ENCODE results near the gene WIPI1. TPM values are rescaled to one million over a fixed set of nuclear protein-coding genes. Genes with fewer than 3 reads are reported as not detected.

WIPI1 gene
- total RNA-seq, 1 experiment from 2014 or later: 21.8 TPM

- DNase-seq: no peak
- peaks cover 2% of the 10 kb centered on the region for H3K36me3 ChIP-seq (ENCODE audit: control insufficient read depth, insufficient read depth, low read length)
- Mint-ChIP-seq H3K36me3 (ENCODE audit: insufficient read depth, unreplicated experiment) (peaks cover 15% of the 10 kb centered on the region), H3K4me3 (ENCODE audit: unreplicated experiment) (no peak overlapping the region), H3K4me1 (ENCODE audit: low read depth, unreplicated experiment) (peaks cover 12% of the 10 kb centered on the region), H3K27ac (ENCODE audit: unreplicated experiment) (peak overlapping the region; percentile 90), H3K27me3 (ENCODE audit: insufficient read depth, unreplicated experiment) (no peaks in the 10 kb centered on the region), H3K9me3 (ENCODE audit: unreplicated experiment) (no peaks in the 10 kb centered on the region)
- no peaks in the 10 kb centered on the region for H3K9me3 ChIP-seq
- no peak overlapping the region for H3K4me3 ChIP-seq (ENCODE audit: low read depth, low read length)
- ChIA-PET POLR2A (no interaction called here), CTCF (no interaction called here)
- peaks cover 25% of the 10 kb centered on the region for H3K4me1 ChIP-seq
- no peaks in the 10 kb centered on the region for H3K27me3 ChIP-seq (replicated peaks; ENCODE audit: control insufficient read depth, insufficient read depth, low read length)
- no TSS peak for BruUV-seq (replicated peaks)
- no peak for TF ChIP-seq CTCF (IDR thresholded peaks at IDR 0.05; ENCODE audit: insufficient read depth in 1 of 2, low read depth in 1 of 2, low read length in 1 of 2, severe bottlenecking in 1 of 2, unreplicated experiment in 1 of 2)
- intact Hi-C loops (cut with micrococcal nuclease; ENCODE audit: unreplicated experiment): loop anchor here (1.0 kb wide), 1 partner anchor 10 kb away; no protein-coding TSS in a partner anchor
These were observed 6.5 kb downstream of the WIPI1 start for GRCh38 chr17:68450801-68451200.

GRCh38 chr17:68450391-68450790 lies 6.9 kb downstream of the WIPI1 start:
- Mint-ChIP-seq H3K9me3 (ENCODE audit: unreplicated experiment) (no peaks in the 10 kb centered on the region), H3K27ac (ENCODE audit: unreplicated experiment) (peak overlapping the region; percentile 90), H3K4me1 (ENCODE audit: low read depth, unreplicated experiment) (peaks cover 12% of the 10 kb centered on the region), H3K4me3 (ENCODE audit: unreplicated experiment) (no peak overlapping the region), H3K27me3 (ENCODE audit: insufficient read depth, unreplicated experiment) (no peaks in the 10 kb centered on the region), H3K36me3 (ENCODE audit: insufficient read depth, unreplicated experiment) (peaks cover 15% of the 10 kb centered on the region)
- ChIA-PET CTCF (interaction anchor here (0.6 kb wide), 1 partner anchor 180 kb away, joined by 5 read pairs; no protein-coding TSS in a partner anchor), POLR2A (no interaction called here)
- Histone ChIP-seq H3K4me3 (ENCODE audit: low read depth, low read length) (no peak overlapping the region), H3K36me3 (ENCODE audit: control insufficient read depth, insufficient read depth, low read length) (peaks cover 2% of the 10 kb centered on the region), H3K27me3 (replicated peaks; ENCODE audit: control insufficient read depth, insufficient read depth, low read length) (no peaks in the 10 kb centered on the region), H3K9me3 (no peaks in the 10 kb centered on the region), H3K4me1 (peaks cover 24% of the 10 kb centered on the region)
- intact Hi-C loops (cut with micrococcal nuclease; ENCODE audit: unreplicated experiment): no loop called here
- no TSS peak for BruUV-seq (replicated peaks)
- DNase-seq: no peak
- TF ChIP-seq CTCF (IDR thresholded peaks at IDR 0.05; ENCODE audit: insufficient read depth in 1 of 2, low read depth in 1 of 2, low read length in 1 of 2, severe bottlenecking in 1 of 2, unreplicated experiment in 1 of 2): no peak

GRCh38 chr17:68449021-68449739 lies 8.1 kb downstream of the WIPI1 start:
- ChIA-PET CTCF (no interaction called here), POLR2A (no interaction called here)
- Mint-ChIP-seq H3K27ac (ENCODE audit: unreplicated experiment) (no peak overlapping the region), H3K4me3 (ENCODE audit: unreplicated experiment) (no peak overlapping the region), H3K36me3 (ENCODE audit: insufficient read depth, unreplicated experiment) (peaks cover 15% of the 10 kb centered on the region), H3K9me3 (ENCODE audit: unreplicated experiment) (no peaks in the 10 kb centered on the region), H3K4me1 (ENCODE audit: low read depth, unreplicated experiment) (peaks cover 12% of the 10 kb centered on the region), H3K27me3 (ENCODE audit: insufficient read depth, unreplicated experiment) (no peaks in the 10 kb centered on the region)
- intact Hi-C loops (cut with micrococcal nuclease; ENCODE audit: unreplicated experiment): no loop called here
- Histone ChIP-seq H3K36me3 (ENCODE audit: control insufficient read depth, insufficient read depth, low read length) (peaks cover 2% of the 10 kb centered on the region), H3K4me3 (ENCODE audit: low read depth, low read length) (no peak overlapping the region), H3K4me1 (peaks cover 24% of the 10 kb centered on the region), H3K27me3 (replicated peaks; ENCODE audit: control insufficient read depth, insufficient read depth, low read length) (no peaks in the 10 kb centered on the region), H3K9me3 (no peaks in the 10 kb centered on the region)
- no peak for TF ChIP-seq CTCF (IDR thresholded peaks at IDR 0.05; ENCODE audit: insufficient read depth in 1 of 2, low read depth in 1 of 2, low read length in 1 of 2, severe bottlenecking in 1 of 2, unreplicated experiment in 1 of 2)
- BruUV-seq (replicated peaks): no TSS peak
- no peak for DNase-seq
